ENCODE data around the gene WDR55. TPM values are rescaled to one million over a fixed set of nuclear protein-coding genes. Genes with fewer than 3 reads are reported as not detected.

WDR55 gene
- polyA plus RNA-seq, 1 of the 3 experiments (the other 2 are of a cell fraction): 28.3 TPM

GRCh38 chr5:140690941-140691924, 26.5 kb downstream of the WDR55 start, which contains the start of the genes HARS1 and HARS2:
HARS1 (minus strand) TSS chr5:140691370; CDS start chr5:140691304, 66 bp downstream.
HARS2 (plus strand) TSS chr5:140691455; CDS start chr5:140691649, 194 bp downstream.
- Histone ChIP-seq H3K4me1 (ENCODE audit: control insufficient read depth in 1 of 2, insufficient read depth in 2 of 2, low read depth in 1 of 2, low read length in 1 of 2) (peaks cover 0 to 12% of the 10 kb centered on the region in 2 experiments; a peak in 3 of 4 replicates), H3K4me2 (peak within 1 kb of the TSS; percentile 81), H3K9ac (peak within 1 kb of the TSS; percentile 96), H2AFZ (ENCODE audit: low read depth) (peak within 1 kb of the TSS; percentile 87), H4K20me1 (ENCODE audit: insufficient read depth) (no peaks in the 10 kb centered on the region), H3K79me2 (ENCODE audit: insufficient read depth) (peaks cover 88% of the 10 kb centered on the region), H3K9me3 (no peaks in the 10 kb centered on the region), H3K9me2 (no peaks in the 10 kb centered on the region), H3K27ac (ENCODE audit: low read depth in 2 of 2, low read length in 1 of 2) (peak within 1 kb of the TSS; percentile 86 to 88), H3K4me3 (ENCODE audit: low read depth in 2 of 2, low read length in 1 of 2) (peak within 1 kb of the TSS; percentile 87), H3K27me3 (ENCODE audit: insufficient read depth) (no peaks in the 10 kb centered on the region), H3F3A (replicated peaks; ENCODE audit: insufficient read depth) (peaks cover 8% of the 10 kb centered on the region), H3K36me3 (replicated peaks in 1 of 2; ENCODE audit: control insufficient read depth in 1 of 2, insufficient read depth in 2 of 2, low read length in 1 of 2) (peaks cover 43 to 67% of the 10 kb centered on the region in 2 experiments)
- DNase-seq: peak; percentile 92
- POLR2A ChIA-PET: interaction anchor here (0.5 to 3.6 kb wide), 12 partner anchors 10 to 155 kb away, joined by 3 to 21 read pairs (median 5); partner anchors contain the start of genes DND1, IK, NDUFA2 and WDR55
- CTCF ChIA-PET: interaction anchor here (0.5 to 1.4 kb wide), 5 partner anchors 11 to 928 kb away, joined by 3 to 4 read pairs (median 3); partner anchors contain the start of gene DIAPH1
- under 1% methylated on average over 21 of the region's 61 CpGs for WGBS (ENCODE audit: low lambda C conversion rate)
- TF ChIP-seq SIN3A (IDR thresholded peaks at IDR 0.05; ENCODE audit: borderline replicate concordance, low read depth, low read length) (peak; percentile 91; the same call in 1 of the 2 replicates), YY1 (IDR thresholded peaks at IDR 0.05; ENCODE audit: low read depth) (no peak), TCF12 (IDR thresholded peaks at IDR 0.05) (no peak), TAF1 (IDR thresholded peaks at IDR 0.05; ENCODE audit: borderline replicate concordance, low read depth, low read length) (peak; percentile 80), MEF2A (IDR thresholded peaks at IDR 0.05; ENCODE audit: borderline replicate concordance, low read depth) (no peak), JUND (IDR thresholded peaks at IDR 0.05) (no peak), EP300 (IDR thresholded peaks at IDR 0.05; ENCODE audit: borderline replicate concordance in 1 of 2, low read depth in 1 of 2, low read length in 1 of 2) (peak in 1 of 2 experiments; percentile 22; a peak in 1 of 4 replicates), RAD21 (IDR thresholded peaks at IDR 0.05; ENCODE audit: low read length) (no peak), TEAD4 (IDR thresholded peaks at IDR 0.05; ENCODE audit: borderline replicate concordance, insufficient read depth) (no peak), FOXM1 (IDR thresholded peaks at IDR 0.05; ENCODE audit: low read depth) (no peak), EZH2phosphoT487 (IDR thresholded peaks at IDR 0.05; ENCODE audit: borderline replicate concordance, low read depth) (no peak), FOSL2 (IDR thresholded peaks at IDR 0.05; ENCODE audit: borderline replicate concordance, low read depth) (peak; percentile 23; the same call in 1 of the 2 replicates), RXRA (IDR thresholded peaks at IDR 0.05; ENCODE audit: borderline replicate concordance, low read depth) (no peak), FOXJ3 (CRISPR knock-in tag; IDR thresholded peaks at IDR 0.05) (no peak), NRF1 (IDR thresholded peaks at IDR 0.05; ENCODE audit: low read depth, low read length) (peak; percentile 72), IRF3 (IDR thresholded peaks at IDR 0.05; ENCODE audit: low read depth, low read length) (no peak), RCOR1 (IDR thresholded peaks at IDR 0.05; ENCODE audit: low read length) (no peak; the same call in 1 of the 2 replicates), GATA2 (CRISPR knock-in tag; IDR thresholded peaks at IDR 0.05) (no peak), ZBTB33 (IDR thresholded peaks at IDR 0.05; ENCODE audit: borderline replicate concordance, low read depth) (peak; percentile 65; the same call in 1 of the 2 replicates), MXI1 (IDR thresholded peaks at IDR 0.05; ENCODE audit: low read depth, low read length) (peak; percentile 95), RFX5 (IDR thresholded peaks at IDR 0.05; ENCODE audit: low read length) (no peak)
- TF ChIP-seq, protein P1, sequence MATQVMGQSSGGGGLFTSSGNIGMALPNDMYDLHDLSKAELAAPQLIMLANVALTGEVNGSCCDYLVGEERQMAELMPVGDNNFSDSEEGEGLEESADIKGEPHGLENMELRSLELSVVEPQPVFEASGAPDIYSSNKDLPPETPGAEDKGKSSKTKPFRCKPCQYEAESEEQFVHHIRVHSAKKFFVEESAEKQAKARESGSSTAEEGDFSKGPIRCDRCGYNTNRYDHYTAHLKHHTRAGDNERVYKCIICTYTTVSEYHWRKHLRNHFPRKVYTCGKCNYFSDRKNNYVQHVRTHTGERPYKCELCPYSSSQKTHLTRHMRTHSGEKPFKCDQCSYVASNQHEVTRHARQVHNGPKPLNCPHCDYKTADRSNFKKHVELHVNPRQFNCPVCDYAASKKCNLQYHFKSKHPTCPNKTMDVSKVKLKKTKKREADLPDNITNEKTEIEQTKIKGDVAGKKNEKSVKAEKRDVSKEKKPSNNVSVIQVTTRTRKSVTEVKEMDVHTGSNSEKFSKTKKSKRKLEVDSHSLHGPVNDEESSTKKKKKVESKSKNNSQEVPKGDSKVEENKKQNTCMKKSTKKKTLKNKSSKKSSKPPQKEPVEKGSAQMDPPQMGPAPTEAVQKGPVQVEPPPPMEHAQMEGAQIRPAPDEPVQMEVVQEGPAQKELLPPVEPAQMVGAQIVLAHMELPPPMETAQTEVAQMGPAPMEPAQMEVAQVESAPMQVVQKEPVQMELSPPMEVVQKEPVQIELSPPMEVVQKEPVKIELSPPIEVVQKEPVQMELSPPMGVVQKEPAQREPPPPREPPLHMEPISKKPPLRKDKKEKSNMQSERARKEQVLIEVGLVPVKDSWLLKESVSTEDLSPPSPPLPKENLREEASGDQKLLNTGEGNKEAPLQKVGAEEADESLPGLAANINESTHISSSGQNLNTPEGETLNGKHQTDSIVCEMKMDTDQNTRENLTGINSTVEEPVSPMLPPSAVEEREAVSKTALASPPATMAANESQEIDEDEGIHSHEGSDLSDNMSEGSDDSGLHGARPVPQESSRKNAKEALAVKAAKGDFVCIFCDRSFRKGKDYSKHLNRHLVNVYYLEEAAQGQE (IDR thresholded peaks at IDR 0.05; ENCODE audit: low read depth, low read length): peak; percentile 17
- TF ChIP-seq, protein P2, sequence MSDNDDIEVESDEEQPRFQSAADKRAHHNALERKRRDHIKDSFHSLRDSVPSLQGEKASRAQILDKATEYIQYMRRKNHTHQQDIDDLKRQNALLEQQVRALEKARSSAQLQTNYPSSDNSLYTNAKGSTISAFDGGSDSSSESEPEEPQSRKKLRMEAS (IDR thresholded peaks at IDR 0.05; ENCODE audit: low read depth): peak; percentile 91
- TF ChIP-seq, protein P3, sequence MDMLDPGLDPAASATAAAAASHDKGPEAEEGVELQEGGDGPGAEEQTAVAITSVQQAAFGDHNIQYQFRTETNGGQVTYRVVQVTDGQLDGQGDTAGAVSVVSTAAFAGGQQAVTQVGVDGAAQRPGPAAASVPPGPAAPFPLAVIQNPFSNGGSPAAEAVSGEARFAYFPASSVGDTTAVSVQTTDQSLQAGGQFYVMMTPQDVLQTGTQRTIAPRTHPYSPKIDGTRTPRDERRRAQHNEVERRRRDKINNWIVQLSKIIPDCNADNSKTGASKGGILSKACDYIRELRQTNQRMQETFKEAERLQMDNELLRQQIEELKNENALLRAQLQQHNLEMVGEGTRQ (IDR thresholded peaks at IDR 0.05; ENCODE audit: borderline replicate concordance, low read depth, low read length): no peak

Data from SK-N-SH (cell line).